ENCODE data around the gene ITFG2. TPM values are rescaled to one million over a fixed set of nuclear protein-coding genes. Genes with fewer than 3 reads are reported as not detected.
A peak's percentile ranks its signal among the peaks of the same experiment; 100 is the strongest.

Gene ITFG2
- total and polyA plus RNA-seq, 2 of the 13 experiments (the other 11 are each of a cell fraction or from before 2014, with no cell fraction given) = 14.8 to 15.5 TPM

GRCh38 chr12:2812290-2813213, at the start of gene ITFG2 (continued):
- TF ChIP-seq ZNF160 (CRISPR knock-in tag; IDR thresholded peaks at IDR 0.05) = peak; percentile 68; the same call in 1 of the 2 replicates
- peak; percentile 80; the same call in 1 of the 2 replicates for TF ChIP-seq ZC3H13 (CRISPR knock-in tag; IDR thresholded peaks at IDR 0.05)
- TF ChIP-seq SSRP1 (CRISPR knock-in tag; IDR thresholded peaks at IDR 0.05) = peak; percentile 54; the same call in 1 of the 2 replicates
- TF ChIP-seq TIGD3 (CRISPR knock-in tag; IDR thresholded peaks at IDR 0.05; ENCODE audit: borderline replicate concordance) = peak; percentile 95
- no peak for TF ChIP-seq ZNF547 (CRISPR knock-in tag; IDR thresholded peaks at IDR 0.05)
- peak; percentile 74 for TF ChIP-seq GABPA (IDR thresholded peaks at IDR 0.05; ENCODE audit: low read depth, low read length)
- TF ChIP-seq GABPA (CRISPR knock-in tag; IDR thresholded peaks at IDR 0.05; ENCODE audit: low read depth) = peak; percentile 96
- TF ChIP-seq ZNF24 (IDR thresholded peaks at IDR 0.05) = no peak
- TF ChIP-seq PCBP1 (IDR thresholded peaks at IDR 0.05; ENCODE audit: borderline replicate concordance, low read depth, low read length) = peak; percentile 72; the same call in 1 of the 2 replicates
- TF ChIP-seq E2F1 (CRISPR knock-in tag; IDR thresholded peaks at IDR 0.05) = peak; percentile 56; the same call in 1 of the 2 replicates
- no peak for TF ChIP-seq HMG20A (CRISPR knock-in tag; IDR thresholded peaks at IDR 0.05; ENCODE audit: borderline replicate concordance)
- TF ChIP-seq, protein P1, sequence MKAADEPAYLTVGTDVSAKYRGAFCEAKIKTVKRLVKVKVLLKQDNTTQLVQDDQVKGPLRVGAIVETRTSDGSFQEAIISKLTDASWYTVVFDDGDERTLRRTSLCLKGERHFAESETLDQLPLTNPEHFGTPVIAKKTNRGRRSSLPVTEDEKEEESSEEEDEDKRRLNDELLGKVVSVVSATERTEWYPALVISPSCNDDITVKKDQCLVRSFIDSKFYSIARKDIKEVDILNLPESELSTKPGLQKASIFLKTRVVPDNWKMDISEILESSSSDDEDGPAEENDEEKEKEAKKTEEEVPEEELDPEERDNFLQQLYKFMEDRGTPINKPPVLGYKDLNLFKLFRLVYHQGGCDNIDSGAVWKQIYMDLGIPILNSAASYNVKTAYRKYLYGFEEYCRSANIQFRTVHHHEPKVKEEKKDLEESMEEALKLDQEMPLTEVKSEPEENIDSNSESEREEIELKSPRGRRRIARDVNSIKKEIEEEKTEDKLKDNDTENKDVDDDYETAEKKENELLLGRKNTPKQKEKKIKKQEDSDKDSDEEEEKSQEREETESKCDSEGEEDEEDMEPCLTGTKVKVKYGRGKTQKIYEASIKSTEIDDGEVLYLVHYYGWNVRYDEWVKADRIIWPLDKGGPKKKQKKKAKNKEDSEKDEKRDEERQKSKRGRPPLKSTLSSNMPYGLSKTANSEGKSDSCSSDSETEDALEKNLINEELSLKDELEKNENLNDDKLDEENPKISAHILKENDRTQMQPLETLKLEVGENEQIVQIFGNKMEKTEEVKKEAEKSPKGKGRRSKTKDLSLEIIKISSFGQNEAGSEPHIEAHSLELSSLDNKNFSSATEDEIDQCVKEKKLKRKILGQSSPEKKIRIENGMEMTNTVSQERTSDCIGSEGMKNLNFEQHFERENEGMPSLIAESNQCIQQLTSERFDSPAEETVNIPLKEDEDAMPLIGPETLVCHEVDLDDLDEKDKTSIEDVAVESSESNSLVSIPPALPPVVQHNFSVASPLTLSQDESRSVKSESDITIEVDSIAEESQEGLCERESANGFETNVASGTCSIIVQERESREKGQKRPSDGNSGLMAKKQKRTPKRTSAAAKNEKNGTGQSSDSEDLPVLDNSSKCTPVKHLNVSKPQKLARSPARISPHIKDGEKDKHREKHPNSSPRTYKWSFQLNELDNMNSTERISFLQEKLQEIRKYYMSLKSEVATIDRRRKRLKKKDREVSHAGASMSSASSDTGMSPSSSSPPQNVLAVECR (CRISPR knock-in tag; IDR thresholded peaks at IDR 0.05; ENCODE audit: borderline replicate concordance) = peak; percentile 98
- peak; percentile 79; the same call in 1 of the 2 replicates for TF ChIP-seq ZXDC (CRISPR knock-in tag; IDR thresholded peaks at IDR 0.05)
- TF ChIP-seq, protein P2, sequence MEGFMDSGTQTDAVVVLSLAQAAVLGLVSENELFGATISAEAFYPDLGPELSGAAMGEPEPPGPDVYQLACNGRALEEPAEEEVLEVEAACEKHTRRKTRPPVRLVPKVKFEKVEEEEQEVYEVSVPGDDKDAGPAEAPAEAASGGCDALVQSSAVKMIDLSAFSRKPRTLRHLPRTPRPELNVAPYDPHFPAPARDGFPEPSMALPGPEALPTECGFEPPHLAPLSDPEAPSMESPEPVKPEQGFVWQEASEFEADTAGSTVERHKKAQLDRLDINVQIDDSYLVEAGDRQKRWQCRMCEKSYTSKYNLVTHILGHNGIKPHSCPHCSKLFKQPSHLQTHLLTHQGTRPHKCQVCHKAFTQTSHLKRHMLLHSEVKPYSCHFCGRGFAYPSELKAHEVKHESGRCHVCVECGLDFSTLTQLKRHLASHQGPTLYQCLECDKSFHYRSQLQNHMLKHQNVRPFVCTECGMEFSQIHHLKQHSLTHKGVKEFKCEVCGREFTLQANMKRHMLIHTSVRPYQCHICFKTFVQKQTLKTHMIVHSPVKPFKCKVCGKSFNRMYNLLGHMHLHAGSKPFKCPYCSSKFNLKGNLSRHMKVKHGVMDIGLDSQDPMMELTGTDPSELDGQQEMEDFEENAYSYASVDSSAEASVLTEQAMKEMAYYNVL (CRISPR knock-in tag; IDR thresholded peaks at IDR 0.05; ENCODE audit: borderline replicate concordance) = peak; percentile 62; the same call in 1 of the 2 replicates
- no peak for TF ChIP-seq ZFP36 (IDR thresholded peaks at IDR 0.05; ENCODE audit: borderline replicate concordance, low read depth, low read length, partially characterized antibody)
- TF ChIP-seq NFYC (CRISPR knock-in tag; IDR thresholded peaks at IDR 0.05) = peak; percentile 90
